K562 (cell line): ENCODE measurements around the gene MIEF1.

Source experiments
- ATF3 ChIP-seq, 2 experiments: fragments of 450-650 bp in 1 of 2; sonication (generic) in 1 of 2; formaldehyde crosslinking in 1 of 2; IDR thresholded peaks in 1 of 2; conservative IDR thresholded peaks in 1 of 2; 2 replicates each; pipeline versions ENCODE4 v1.6.1 to v1.8.1; 2016 to 2023; ENCODE audit warnings: mild to moderate bottlenecking in 2 of 2, moderate library complexity in 2 of 2, inconsistent platforms in 1 of 2, missing genetic modification reagents in 1 of 2
- CHCHD3 ChIP-seq: fragments of 250-450 bp; sonication (Bioruptor Pico); IDR thresholded peaks from 2 replicates; pipeline ENCODE4 v2.1.2; 2022; ENCODE audit warnings: mild to moderate bottlenecking
- CTCF ChIP-seq, 3 experiments: IDR thresholded peaks in 2 of 3; conservative IDR thresholded peaks in 1 of 3; 2 replicates each; pipeline ENCODE4 v1.5.1; 2011 to 2012; ENCODE audit warnings: low read length in 3 of 3, mild to moderate bottlenecking in 3 of 3, control low read depth in 2 of 3, improper control_type of control experiment in 1 of 3, inconsistent platforms in 1 of 3, low read depth in 1 of 3, mixed read lengths in 1 of 3, moderate library complexity in 1 of 3; ENCODE audit not compliant: insufficient read depth in 2 of 3
- ETS1 ChIP-seq: conservative IDR thresholded peaks from 2 replicates; pipeline ENCODE4 v1.6.1; 2011; ENCODE audit warnings: low read depth, mild to moderate bottlenecking, low read length; ENCODE audit not compliant: control insufficient read depth
- HLTF ChIP-seq: fragments of 450-650 bp; IDR thresholded peaks from 2 replicates; pipeline ENCODE4 v1.6.1; 2016
- HNRNPK ChIP-seq: fragments of 200-400 bp; formaldehyde crosslinking; IDR thresholded peaks from one replicate; pipeline ENCODE4 v1.6.1; 2018; ENCODE audit warnings: mild to moderate bottlenecking, low read depth, low read length; ENCODE audit not compliant: poor library complexity, severe bottlenecking
- HNRNPUL1 ChIP-seq: fragments of 200-400 bp; formaldehyde crosslinking; IDR thresholded peaks from 2 replicates; pipeline ENCODE4 v1.6.1; 2017; ENCODE audit warnings: low read length
- MAZ ChIP-seq, 2 experiments: fragments of 450-650 bp in 1 of 2; sonication (generic) in 1 of 2; formaldehyde crosslinking; IDR thresholded peaks in 1 of 2; conservative IDR thresholded peaks in 1 of 2; 2 replicates each; pipeline versions ENCODE4 v1.4.0 to v1.5.0; 2020; ENCODE audit warnings: mild to moderate bottlenecking in 1 of 2, missing genetic modification reagents in 1 of 2
- YBX1 ChIP-seq: fragments of 450-650 bp; IDR thresholded peaks from 2 replicates; pipeline ENCODE4 v1.7.1; 2016; ENCODE audit warnings: mild to moderate bottlenecking
- ZNF280A ChIP-seq: fragments of 450-650 bp; IDR thresholded peaks from 2 replicates; pipeline ENCODE4 v1.6.1; 2018; ENCODE audit warnings: mild to moderate bottlenecking, low read depth; ENCODE audit not compliant: partially characterized antibody
- ZNF668 ChIP-seq: fragments of 250-450 bp; sonication (Bioruptor Pico); IDR thresholded peaks from 2 replicates; pipeline ENCODE4 v1.8.0; 2022; ENCODE audit warnings: mild to moderate bottlenecking, inconsistent platforms

- no peak for TF ChIP-seq ZNF668 (CRISPR knock-in tag)
- no peak for TF ChIP-seq HNRNPK
- TF ChIP-seq YBX1, result no peak
- no peak for TF ChIP-seq CHCHD3 (CRISPR knock-in tag)
- TF ChIP-seq ZNF280A, result no peak
- no peak for TF ChIP-seq HNRNPUL1
- no peak for TF ChIP-seq CTCF (IDR thresholded peaks at IDR 0.05 in 2 of 3, conservative IDR thresholded peaks at IDR 0.05 in 1 of 3; ENCODE audit: insufficient read depth in 2 of 3, low read depth in 1 of 3, low read length in 3 of 3)
- no peak for TF ChIP-seq ETS1
- TF ChIP-seq ATF3 (IDR thresholded peaks at IDR 0.05), result no peak
- TF ChIP-seq ATF3 (CRISPR knock-in tag; conservative IDR thresholded peaks at IDR 0.05), result no peak
- no peak for TF ChIP-seq MAZ (CRISPR knock-in tag; conservative IDR thresholded peaks at IDR 0.05 in 1 of 2, IDR thresholded peaks at IDR 0.05 in 1 of 2)
- TF ChIP-seq HLTF, result no peak
Measured at GRCh38 chr22:39468487-39469325, 33.4 kb upstream of the MIEF1 start.
